HG02970 (cell line): ENCODE results near the gene KRT23.

Source experiments
- ATAC-seq: cut with Tn5 transposase; IDR thresholded peaks from one replicate; pipeline ENCODE4 v1.9.1; 2021; ENCODE audit warnings: mild to moderate bottlenecking, moderate library complexity, moderate number of reproducible peaks; ENCODE audit not compliant: unreplicated experiment, low FRiP score

Gene KRT23

GRCh38 chr17:40873801-40874200, 63.6 kb downstream of the KRT23 start:
- ATAC-seq: no peak

- no peak for ATAC-seq
These were observed 64.2 kb downstream of the KRT23 start for GRCh38 chr17:40873255-40873654.
